Measurements from ENCODE around the gene NDUFB10. TPM values are rescaled to one million over a fixed set of nuclear protein-coding genes. Genes with fewer than 3 reads are reported as not detected.
"Not testable (repeated sequence)": the region's sequence is repeated elsewhere in the genome, so short reads cannot be mapped to it uniquely, and the experiment has no call there.

The NDUFB10 gene
- total RNA-seq, 6 experiments from 2014 or later = 68.7 to 210 (median 81.2) TPM

GRCh38 chr16:1938910-1939309, 20.4 kb upstream of the NDUFB10 start:
- Histone ChIP-seq H3K27me3 (no peaks in the 10 kb centered on the region), H3K9me3 (no peaks in the 10 kb centered on the region), H3K27ac (peak overlapping the region; percentile 13 to 85 (median 13)), H3K4me3 (no peak overlapping the region), H3K4me1 (peaks cover 0 to 47% (median 16%) of the 10 kb centered on the region in 4 donors), H3K36me3 (peaks cover 0 to 41% (median 17%) of the 10 kb centered on the region in 4 donors)
- intact Hi-C loops (cut with DNase I) = no loop called here
- 25% methylated on average over 6 of the region's 17 CpGs for WGBS (ENCODE audit: insufficient coverage, low coverage, low lambda C conversion rate, missing lambda C conversion rate)
- TF ChIP-seq POLR2A (IDR thresholded peaks at IDR 0.05) (no peak), CTCF (IDR thresholded peaks at IDR 0.05) (no peak)
- DNase-seq = peak in 1 of 3 donors; percentile 51
- ATAC-seq = no peak

GRCh38 chr16:1939833-1940232, 19.5 kb upstream of the NDUFB10 start:
- peaks cover 0 to 41% (median 17%) of the 10 kb centered on the region in 4 donors for H3K36me3 ChIP-seq
- H3K9me3 ChIP-seq; ATAC-seq; H3K27me3 ChIP-seq; intact Hi-C loops (cut with DNase I): not testable (repeated sequence)
- peak in 1 of 3 donors; percentile 45 for DNase-seq
- peak overlapping the region in 2 of 3 donors; percentile 75 to 83 for H3K4me3 ChIP-seq
- H3K27ac ChIP-seq = peak overlapping the region in 1 of 3 donors; percentile 85
- H3K4me1 ChIP-seq = peaks cover 0 to 48% (median 16%) of the 10 kb centered on the region in 4 donors
- 39% methylated on average over 8 of the region's 8 CpGs for WGBS (ENCODE audit: insufficient coverage, low coverage, low lambda C conversion rate, missing lambda C conversion rate)

- ATAC-seq (peak; percentile 27 to 51 (median 44)), DNase-seq (peak; percentile 58 to 90 (median 87))
- no peaks in the 10 kb centered on the region for H3K27me3 ChIP-seq
- 20% methylated on average over 1 of the region's 23 CpGs for WGBS (ENCODE audit: insufficient coverage, low coverage, low lambda C conversion rate, missing lambda C conversion rate)
- H3K27ac ChIP-seq = peak overlapping the region; percentile 36 to 85 (median 73)
- TF ChIP-seq CTCF (IDR thresholded peaks at IDR 0.05) (no peak), POLR2A (IDR thresholded peaks at IDR 0.05) (peak; percentile 87)
- H3K4me1 ChIP-seq = peaks cover 0 to 48% (median 16%) of the 10 kb centered on the region in 4 donors
- intact Hi-C loops (cut with DNase I) = no loop called here
- no peaks in the 10 kb centered on the region for H3K9me3 ChIP-seq
- H3K4me3 ChIP-seq = peak overlapping the region; percentile 75 to 83 (median 79)
- H3K36me3 ChIP-seq = peaks cover 0 to 41% (median 17%) of the 10 kb centered on the region in 4 donors
Observed at GRCh38 chr16:1940273-1941161, 18.8 kb upstream of the NDUFB10 start.

GRCh38 chr16:1941162-1942046, 17.9 kb upstream of the NDUFB10 start:
- TF ChIP-seq CTCF (IDR thresholded peaks at IDR 0.05) = peak; percentile 46 to 60 (median 52)
- TF ChIP-seq POLR2A (IDR thresholded peaks at IDR 0.05) = no peak
- Histone ChIP-seq H3K9me3 (no peaks in the 10 kb centered on the region), H3K36me3 (peaks cover 0 to 41% (median 17%) of the 10 kb centered on the region in 4 donors), H3K4me3 (peak overlapping the region; percentile 75 to 83 (median 79)), H3K4me1 (peaks cover 0 to 48% (median 16%) of the 10 kb centered on the region in 4 donors), H3K27me3 (no peaks in the 10 kb centered on the region), H3K27ac (peak overlapping the region; percentile 36 to 85 (median 73))
- intact Hi-C loops (cut with DNase I) = no loop called here
- ATAC-seq (peak; percentile 27 to 48 (median 44)), DNase-seq (peak; percentile 78 to 82 (median 80))
- WGBS (ENCODE audit: insufficient coverage, low coverage, low lambda C conversion rate, missing lambda C conversion rate) = 6% methylated on average over 10 of the region's 30 CpGs

Measured in right lobe of liver (tissue), 6 donors.